Right atrium auricular region (tissue), 2 donors: Measurements from ENCODE around the gene DDX1. TPM values are rescaled to one million over a fixed set of nuclear protein-coding genes. Genes with fewer than 3 reads are reported as not detected.

Experiments
- DNase-seq: peaks from one replicate; pipeline ENCODE4 v3.0.0-alpha.2; 2019; ENCODE audit warnings: low spot score
- H3K27ac ChIP-seq, 2 donors: fragments of 200-600 bp; sonication (generic); 1 replicate in 1 of 2; 2 replicates in 1 of 2; pipeline ENCODE4 v1.5.1; 2016 to 2019
- H3K27me3 ChIP-seq, 2 donors: fragments of 200-600 bp; sonication (generic); one replicate each; pipeline versions ENCODE4 v1.5.1 to v1.6.0; 2017 to 2019
- H3K36me3 ChIP-seq: fragments of 200-600 bp; sonication (generic); one replicate; pipeline ENCODE4 v1.5.1; 2016
- H3K4me1 ChIP-seq, 2 donors: fragments of 200-600 bp; sonication (generic); one replicate each; pipeline versions ENCODE4 v1.5.1 to v1.6.0; 2017 to 2019
- H3K4me3 ChIP-seq, 2 donors: fragments of 200-600 bp; sonication (generic); 1 replicate in 1 of 2; 2 replicates in 1 of 2; pipeline ENCODE4 v1.5.1; 2017 to 2019; ENCODE audit warnings: mild to moderate bottlenecking in 1 of 2, moderate library complexity in 1 of 2
- H3K9me3 ChIP-seq, 2 donors: fragments of 200-600 bp; sonication (generic); one replicate each; pipeline ENCODE4 v1.5.1; 2019
- CTCF ChIP-seq, 2 donors: fragments of 200-600 bp; sonication (generic); IDR thresholded peaks; one replicate each; pipeline ENCODE4 v1.5.1; 2019; ENCODE audit warnings: antibody characterized with exemption in 2 of 2
- total RNA-seq, 2 donors: library from RNA; depleted of rRNA; stranded (reverse); fragments of >200 nt; gene quantifications; one replicate each; pipeline ENCODE4 v1.1.0, GENCODE V29; 2016

Gene DDX1
- total RNA-seq, 2 donors from 2014 or later = 60.1 to 75.9 TPM

- no peaks in the 10 kb centered on the region for H3K9me3 ChIP-seq
- no peaks in the 10 kb centered on the region for H3K4me1 ChIP-seq
- H3K27me3 ChIP-seq = no peaks in the 10 kb centered on the region
- H3K36me3 ChIP-seq = peaks cover 32% of the 10 kb centered on the region
- no peak for DNase-seq
- H3K27ac ChIP-seq = no peak overlapping the region
- no peak for TF ChIP-seq CTCF (IDR thresholded peaks at IDR 0.05)
- H3K4me3 ChIP-seq = no peak overlapping the region
These were observed 22.2 kb downstream of the DDX1 start for GRCh38 chr2:15613736-15614429.

- H3K27me3 ChIP-seq = no peaks in the 10 kb centered on the region
- H3K4me1 ChIP-seq = no peaks in the 10 kb centered on the region
- TF ChIP-seq CTCF (IDR thresholded peaks at IDR 0.05) = no peak
- no peak overlapping the region for H3K27ac ChIP-seq
- H3K9me3 ChIP-seq = no peaks in the 10 kb centered on the region
- DNase-seq = no peak
- peaks cover 30% of the 10 kb centered on the region for H3K36me3 ChIP-seq
- H3K4me3 ChIP-seq = no peak overlapping the region
These were observed 23.1 kb downstream of the DDX1 start for GRCh38 chr2:15614545-15615300.

- DNase-seq = no peak
- Histone ChIP-seq H3K4me3 (no peak overlapping the region), H3K9me3 (no peaks in the 10 kb centered on the region), H3K27ac (no peak overlapping the region), H3K36me3 (peaks cover 32% of the 10 kb centered on the region), H3K27me3 (no peaks in the 10 kb centered on the region), H3K4me1 (no peaks in the 10 kb centered on the region)
- TF ChIP-seq CTCF (IDR thresholded peaks at IDR 0.05) = no peak
These were observed 23.7 kb downstream of the DDX1 start for GRCh38 chr2:15615301-15615920.

GRCh38 chr2:15616429-15616828, 24.8 kb downstream of the DDX1 start:
- no peak for TF ChIP-seq CTCF (IDR thresholded peaks at IDR 0.05)
- H3K4me1 ChIP-seq = no peaks in the 10 kb centered on the region
- no peaks in the 10 kb centered on the region for H3K9me3 ChIP-seq
- no peak overlapping the region for H3K4me3 ChIP-seq
- no peaks in the 10 kb centered on the region for H3K27me3 ChIP-seq
- no peak for DNase-seq
- no peak overlapping the region for H3K27ac ChIP-seq
- H3K36me3 ChIP-seq = peaks cover 42% of the 10 kb centered on the region

GRCh38 chr2:15616850-15617777, 25.4 kb downstream of the DDX1 start:
- no peak for TF ChIP-seq CTCF (IDR thresholded peaks at IDR 0.05)
- Histone ChIP-seq H3K9me3 (no peaks in the 10 kb centered on the region), H3K27me3 (no peaks in the 10 kb centered on the region), H3K4me3 (no peak overlapping the region), H3K4me1 (no peaks in the 10 kb centered on the region), H3K27ac (no peak overlapping the region), H3K36me3 (peaks cover 49% of the 10 kb centered on the region)
- no peak for DNase-seq
